GM23248 (cell line): ENCODE data around the gene NINL. TPM values are rescaled to one million over a fixed set of nuclear protein-coding genes. Genes with fewer than 3 reads are reported as not detected.

Experiments used
- DNase-seq: peaks from one replicate; pipeline ENCODE4 v3.0.0-alpha.2; 2015
- H2AFZ ChIP-seq: fragments of 200-600 bp; sonication (generic); 2 replicates; pipeline ENCODE4 v1.6.1; 2016; ENCODE audit warnings: antibody characterized with exemption
- H3F3A ChIP-seq: fragments of 200-600 bp; sonication (generic); 2 replicates; pipeline ENCODE4 v1.6.1; 2016; ENCODE audit warnings: mild to moderate bottlenecking, antibody characterized with exemption, mixed run types; ENCODE audit not compliant: insufficient read depth
- H3K27ac ChIP-seq: fragments of 200-600 bp; sonication (generic); 2 replicates; pipeline ENCODE4 v1.5.1; 2016; ENCODE audit warnings: mild to moderate bottlenecking
- H3K27me3 ChIP-seq: fragments of 200-600 bp; sonication (generic); replicated peaks from 2 replicates; pipeline ENCODE4 v1.6.1; 2016; ENCODE audit warnings: mild to moderate bottlenecking; ENCODE audit not compliant: insufficient read depth
- H3K36me3 ChIP-seq: fragments of 200-600 bp; sonication (generic); 2 replicates; pipeline ENCODE4 v1.6.1; 2016; ENCODE audit warnings: low read depth, mild to moderate bottlenecking
- H3K4me1 ChIP-seq: fragments of 200-600 bp; sonication (generic); 2 replicates; pipeline ENCODE4 v1.6.1; 2016; ENCODE audit warnings: mild to moderate bottlenecking; ENCODE audit not compliant: insufficient read depth
- H3K4me2 ChIP-seq: fragments of 200-600 bp; sonication (generic); one replicate; pipeline ENCODE4 v1.6.1; 2016; ENCODE audit warnings: mild to moderate bottlenecking; ENCODE audit not compliant: unreplicated experiment
- H3K4me3 ChIP-seq: fragments of 200-600 bp; sonication (generic); 2 replicates; pipeline ENCODE4 v1.5.1; 2016; ENCODE audit warnings: mild to moderate bottlenecking
- H3K79me2 ChIP-seq: fragments of 200-600 bp; sonication (generic); 2 replicates; pipeline ENCODE4 v1.6.1; 2016; ENCODE audit warnings: mild to moderate bottlenecking; ENCODE audit not compliant: insufficient read depth
- H3K9ac ChIP-seq: fragments of 200-600 bp; sonication (generic); 2 replicates; pipeline ENCODE4 v1.6.1; 2016; ENCODE audit warnings: mild to moderate bottlenecking
- H3K9me2 ChIP-seq: fragments of 200-600 bp; sonication (generic); 2 replicates; pipeline ENCODE4 v1.6.1; 2016; ENCODE audit warnings: mixed run types, mild to moderate bottlenecking, moderate library complexity; ENCODE audit not compliant: insufficient read depth
- H3K9me3 ChIP-seq: fragments of 200-600 bp; sonication (generic); one replicate; pipeline ENCODE4 v1.6.1; 2017; ENCODE audit warnings: low read depth
- H4K20me1 ChIP-seq: fragments of 200-600 bp; sonication (generic); 2 replicates; pipeline ENCODE4 v1.6.0; 2016; ENCODE audit not compliant: insufficient read depth
- EZH2 ChIP-seq: fragments of 200-600 bp; sonication (generic); IDR thresholded peaks from 2 replicates; pipeline ENCODE4 v1.6.1; 2018; ENCODE audit warnings: antibody characterized with exemption, mild to moderate bottlenecking; ENCODE audit not compliant: insufficient read depth, poor library complexity, severe bottlenecking
- EZH2phosphoT487 ChIP-seq: fragments of 200-600 bp; sonication (generic); IDR thresholded peaks from 2 replicates; pipeline ENCODE4 v1.6.1; 2018; ENCODE audit warnings: antibody characterized with exemption, moderate library complexity, mild to moderate bottlenecking, low read depth; ENCODE audit not compliant: insufficient read depth
- WGBS, 2 experiments: methylation state at CpG; one replicate each; pipeline ENCODE4 v1.1.6; 2015 to 2017; ENCODE audit warnings: low lambda C conversion rate in 2 of 2, low coverage in 1 of 2; ENCODE audit errors: missing lambda C conversion rate in 2 of 2; 5-methylcytosine and 5-hydroxymethylcytosine counted together
- in situ Hi-C: fragments of 300-500 bp; cut with MboI; formaldehyde crosslinking; loops from 2 replicates; pipeline ENCODE4 v1.15.0; 2020
- polyA plus RNA-seq: library from polyadenylated mRNA; unstranded; fragments of >200 nt; fragmentation: Nextera tagmentation; extraction: Ambion mirVana; gene quantifications from 2 replicates; pipeline ENCODE4 v1.2.1, GENCODE V29; 2016
- total RNA-seq: library from RNA; depleted of rRNA; stranded (reverse); fragments of >200 nt; shearing (Covaris generic); gene quantifications from 2 replicates; pipeline ENCODE4 v1.2.3, GENCODE V29; 2014

NINL gene
- total and polyA plus RNA-seq, 2 experiments from 2014 or later = 1.9 to 3.4 TPM

GRCh38 chr20:25532015-25532751 lies 53.1 kb downstream of the NINL start:
- no peaks in the 10 kb centered on the region for H3K27me3 ChIP-seq
- no peak overlapping the region for H3K27ac ChIP-seq
- H3K79me2 ChIP-seq = 0 out of 2 replicates have a peak, but pooled peaks cover 3% of the 10 kb centered on the region
- TF ChIP-seq EZH2phosphoT487 (no peak), EZH2 (no peak)
- no peak overlapping the region for H3K4me2 ChIP-seq
- no peaks in the 10 kb centered on the region for H3K9me2 ChIP-seq
- no peak overlapping the region for H3K4me3 ChIP-seq
- no peak overlapping the region for H2AFZ ChIP-seq
- WGBS, 2 experiments = 71 to 74% methylated on average over 12 of the region's 12 CpGs
- no peaks in the 10 kb centered on the region for H3K4me1 ChIP-seq
- no peaks in the 10 kb centered on the region for H3K36me3 ChIP-seq
- in situ Hi-C loops = no loop called here
- no peak overlapping the region for H3K9ac ChIP-seq
- no peaks in the 10 kb centered on the region for H3F3A ChIP-seq
- H4K20me1 ChIP-seq = no peaks in the 10 kb centered on the region
- no peak for DNase-seq
- no peaks in the 10 kb centered on the region for H3K9me3 ChIP-seq

GRCh38 chr20:25529295-25529951 lies 55.9 kb downstream of the NINL start:
- Histone ChIP-seq H3K79me2 (0 out of 2 replicates have a peak, but pooled peaks cover 3% of the 10 kb centered on the region), H3K9ac (no peak overlapping the region), H3F3A (peaks cover 17% of the 10 kb centered on the region), H3K27ac (no peak overlapping the region), H3K9me3 (no peaks in the 10 kb centered on the region), H3K27me3 (no peaks in the 10 kb centered on the region), H3K4me2 (no peak overlapping the region), H3K4me1 (peaks cover 16% of the 10 kb centered on the region), H2AFZ (no peak overlapping the region), H3K36me3 (no peaks in the 10 kb centered on the region), H3K4me3 (no peak overlapping the region), H4K20me1 (no peaks in the 10 kb centered on the region), H3K9me2 (no peaks in the 10 kb centered on the region)
- no peak for DNase-seq
- in situ Hi-C loops = no loop called here
- no peak for TF ChIP-seq EZH2phosphoT487
- no peak for TF ChIP-seq EZH2
- WGBS, 2 experiments = 80 to 85% methylated on average over 8 to 9 of the region's 9 CpGs

GRCh38 chr20:25527949-25528348 lies 57.4 kb downstream of the NINL start:
- in situ Hi-C loops = no loop called here
- 89 to 96% methylated on average over 2 of the region's 2 CpGs for WGBS, 2 experiments

GRCh38 chr20:25526446-25526845 lies 58.9 kb downstream of the NINL start:
- Histone ChIP-seq H3K4me1 (peaks cover 16% of the 10 kb centered on the region), H3K27me3 (no peaks in the 10 kb centered on the region), H3K9ac (no peak overlapping the region), H4K20me1 (no peaks in the 10 kb centered on the region), H3K79me2 (0 out of 2 replicates have a peak, but pooled peaks cover 3% of the 10 kb centered on the region), H3F3A (peaks cover 17% of the 10 kb centered on the region), H3K9me2 (no peaks in the 10 kb centered on the region), H3K27ac (peak overlapping the region; percentile 57), H2AFZ (no peak overlapping the region), H3K36me3 (no peaks in the 10 kb centered on the region), H3K4me2 (peak overlapping the region; percentile 43), H3K4me3 (no peak overlapping the region), H3K9me3 (no peaks in the 10 kb centered on the region)
- in situ Hi-C loops = no loop called here
- DNase-seq = no peak
- TF ChIP-seq EZH2phosphoT487 (no peak), EZH2 (no peak)
- WGBS, 2 experiments = 89 to 91% methylated on average over 9 of the region's 9 CpGs

More at GRCh38 chr20:25527949-25528348, 57.4 kb downstream of the NINL start:
- no peak for DNase-seq
- H3K27me3 ChIP-seq = no peaks in the 10 kb centered on the region
- H3K27ac ChIP-seq = no peak overlapping the region
- H3K9me2 ChIP-seq = no peaks in the 10 kb centered on the region
- no peak overlapping the region for H3K4me2 ChIP-seq
- no peaks in the 10 kb centered on the region for H3K9me3 ChIP-seq
- H3F3A ChIP-seq = peaks cover 17% of the 10 kb centered on the region
- H3K4me3 ChIP-seq = no peak overlapping the region
- TF ChIP-seq EZH2 = no peak
- TF ChIP-seq EZH2phosphoT487 = no peak
- H3K9ac ChIP-seq = no peak overlapping the region
- H3K36me3 ChIP-seq = no peaks in the 10 kb centered on the region
- no peak overlapping the region for H2AFZ ChIP-seq
- 0 out of 2 replicates have a peak, but pooled peaks cover 3% of the 10 kb centered on the region for H3K79me2 ChIP-seq
- peaks cover 16% of the 10 kb centered on the region for H3K4me1 ChIP-seq
- no peaks in the 10 kb centered on the region for H4K20me1 ChIP-seq
